NCI-H748 (cell line): ENCODE measurements around the gene ECI1.
"Not testable (repeated sequence)": the region's sequence is repeated elsewhere in the genome, so short reads cannot be mapped to it uniquely, and the experiment has no call there.

Experiments used
- DNase-seq: peaks from one replicate; lab custom pipeline; 2025; ENCODE audit not compliant: unreplicated experiment; lab: John Stamatoyannopoulos, UW

Gene ECI1

GRCh38 chr16:2256531-2257140, 5.2 kb upstream of the ECI1 start:
- no peak for DNase-seq

DNA sequence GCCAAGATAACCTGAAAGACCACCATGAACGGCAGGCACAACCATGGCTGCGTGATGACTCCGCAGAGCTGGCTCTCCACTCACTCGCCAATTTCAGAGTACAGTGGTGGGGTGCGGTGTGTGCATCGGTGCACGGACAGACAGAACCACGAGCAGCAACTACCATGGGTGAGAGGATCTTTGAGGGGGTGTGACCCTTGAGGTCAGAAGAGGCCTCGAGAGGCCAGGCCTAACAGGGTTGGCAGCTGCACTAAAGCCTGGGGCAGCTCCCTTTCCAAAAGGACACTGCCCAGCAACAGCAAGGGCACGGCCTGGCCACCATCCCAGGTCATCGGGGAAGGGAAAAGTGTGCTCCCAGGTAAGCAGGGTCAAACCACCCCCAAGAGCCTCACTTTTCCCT, 1.9 kb upstream of the ECI1 start:
- no peak for DNase-seq

- DNase-seq, result no peak
Measured at GRCh38 chr16:2252806-2253148, 1.4 kb upstream of the ECI1 start.

- DNase-seq, result peak; percentile 62
Measured at GRCh38 chr16:2250652-2251295, 613 bp downstream of the ECI1 start.

- no peak for DNase-seq
Measured at GRCh38 chr16:2246301-2246885, 5.0 kb downstream of the ECI1 start.

GRCh38 chr16:2244926-2245795, 6.2 kb downstream of the ECI1 start:
- no peak for DNase-seq

DNA sequence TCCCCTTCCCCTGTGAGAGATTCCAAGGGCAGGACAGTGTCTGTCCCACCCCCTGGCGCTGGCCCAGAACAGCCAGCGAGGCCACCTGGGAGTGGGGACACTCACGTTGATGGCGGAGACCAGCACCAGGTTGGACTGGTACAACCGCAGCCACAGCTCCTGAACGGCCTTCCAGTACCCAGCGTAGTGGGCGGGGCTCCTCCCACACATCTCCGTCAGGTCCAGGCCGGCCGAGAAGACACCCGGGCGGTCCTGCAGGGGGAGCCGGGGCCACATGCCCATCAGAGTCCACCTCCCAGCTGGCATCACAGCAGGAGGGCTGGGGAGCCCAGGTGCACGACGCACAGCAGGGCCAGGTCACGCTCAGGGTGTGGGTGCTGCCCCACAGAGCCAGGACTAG, 7.1 kb downstream of the ECI1 start:
- no peak for DNase-seq

DNA sequence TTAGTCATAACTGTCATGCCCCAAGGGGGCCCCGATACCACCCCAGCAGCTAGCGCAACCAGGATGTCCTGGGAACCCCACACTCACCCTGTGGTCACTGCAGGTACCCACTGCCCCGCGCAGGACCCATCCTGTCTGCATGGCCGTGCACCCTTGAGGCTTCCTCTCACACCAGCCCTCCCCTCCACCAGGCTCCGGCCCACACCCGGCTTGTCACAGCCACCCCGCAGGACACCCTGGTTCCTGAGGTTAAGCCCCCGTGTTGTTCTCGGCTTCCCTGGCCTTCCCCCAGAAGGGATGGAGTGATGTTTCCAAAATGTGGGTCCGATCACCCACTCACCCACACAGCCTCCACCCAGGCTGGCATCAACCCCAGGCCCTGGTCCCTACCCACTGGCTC, 7.6 kb downstream of the ECI1 start:
- no peak for DNase-seq

DNA sequence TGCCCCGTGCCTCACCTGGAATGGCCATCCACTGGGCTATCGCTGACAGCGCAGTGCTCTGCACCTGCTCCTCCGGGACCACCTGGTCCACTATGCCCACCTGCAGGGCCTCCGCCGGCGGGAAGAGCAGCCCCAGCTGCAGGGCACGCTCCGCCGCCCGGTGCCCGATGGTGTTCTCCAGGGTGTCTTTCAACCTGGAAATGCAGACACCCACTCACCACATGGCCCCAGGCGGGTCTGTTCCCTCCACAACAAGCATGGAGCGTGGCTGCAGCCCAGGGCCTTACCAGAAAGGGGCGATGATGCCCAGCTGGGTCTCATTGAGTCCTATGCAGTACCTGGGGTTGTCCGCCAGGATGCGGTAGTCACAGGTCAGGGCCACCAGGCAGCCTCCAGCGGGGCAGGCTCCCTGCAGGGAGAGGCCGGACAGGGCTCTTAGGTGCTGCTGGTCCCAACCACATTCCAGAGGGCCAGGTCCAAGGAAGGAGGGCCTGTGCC, 8.3 kb downstream of the ECI1 start:
- DNase-seq, result no peak

- no peak for DNase-seq
Measured at GRCh38 chr16:2242598-2242997, 8.8 kb downstream of the ECI1 start.

GRCh38 chr16:2240331-2240730, 11.1 kb downstream of the ECI1 start:
- DNase-seq, result not testable (repeated sequence)

- no peak for DNase-seq
Measured at GRCh38 chr16:2238838-2239675, 12.3 kb downstream of the ECI1 start.

DNA sequence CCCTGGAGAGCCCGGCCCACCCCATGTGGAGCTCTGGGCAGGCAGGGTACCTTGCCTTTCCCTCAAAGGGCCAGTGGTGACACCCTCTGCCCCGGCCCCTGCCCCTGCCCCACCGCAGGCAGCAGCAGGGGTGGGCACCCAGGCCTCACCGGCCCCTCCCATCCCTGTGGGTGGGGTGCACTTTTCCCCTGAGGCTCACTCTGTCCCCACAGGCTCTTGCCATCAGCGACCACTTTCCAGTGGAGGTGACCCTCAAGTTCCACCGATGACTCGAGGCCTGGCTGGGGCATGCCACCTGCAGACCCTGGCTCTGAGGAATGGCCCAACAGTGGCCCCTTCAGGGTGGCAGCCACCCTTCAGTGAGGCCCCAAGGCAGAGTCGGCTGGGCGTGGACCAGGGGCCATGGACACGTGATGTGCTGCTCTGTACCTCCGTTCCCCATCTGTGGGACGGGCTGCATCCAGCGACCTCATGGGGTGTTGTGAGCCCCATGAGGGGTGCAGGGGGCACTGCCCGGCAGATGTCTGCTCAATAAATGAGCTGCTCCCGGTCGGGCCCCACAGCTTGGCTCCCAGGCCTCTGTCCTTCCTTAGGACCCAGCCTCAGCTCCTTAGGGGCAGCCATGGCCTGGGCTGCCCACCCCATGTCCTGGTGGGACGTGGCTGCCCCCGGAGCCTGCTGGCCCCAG, 13.1 kb downstream of the ECI1 start:
- no peak for DNase-seq

- DNase-seq, result no peak
Measured at GRCh38 chr16:2237493-2238149, 13.8 kb downstream of the ECI1 start.

GRCh38 chr16:2237102-2237482, 14.3 kb downstream of the ECI1 start:
- DNase-seq, result peak; percentile 29

- DNase-seq, result peak; percentile 37
Measured at GRCh38 chr16:2236337-2237101, 14.9 kb downstream of the ECI1 start, which contains the start of gene DNASE1L2. Gene DNASE1L2 (plus strand): TSS chr16:2236444. CDS start chr16:2236817, 373 bp downstream.

- DNase-seq, result no peak
Measured at GRCh38 chr16:2235695-2236336, 15.6 kb downstream of the ECI1 start.

DNA sequence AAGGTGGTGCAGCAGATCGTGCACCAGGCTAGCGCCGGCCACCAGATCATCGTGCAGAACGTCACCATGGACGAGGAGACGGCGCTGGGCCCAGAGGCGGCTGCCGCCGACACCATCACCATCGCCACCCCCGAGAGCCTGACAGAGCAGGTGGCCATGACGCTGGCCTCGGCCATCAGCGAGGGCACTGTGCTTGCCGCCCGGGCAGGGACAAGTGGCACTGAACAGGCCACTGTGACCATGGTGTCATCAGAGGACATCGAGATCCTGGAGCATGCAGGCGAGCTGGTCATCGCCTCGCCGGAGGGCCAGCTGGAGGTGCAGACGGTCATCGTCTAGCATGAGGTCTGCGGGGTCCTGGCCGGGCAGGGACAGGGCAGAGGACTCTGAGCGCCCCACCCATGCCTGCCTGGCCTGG, 16.1 kb downstream of the ECI1 start:
- DNase-seq, result no peak
